ENCODE results near the gene GPR107.

GPR107 gene

GRCh38 chr9:130185017-130185416, 131.3 kb downstream of the GPR107 start:
- peaks cover 29% of the 10 kb centered on the region for H3K36me3 ChIP-seq (ENCODE audit: insufficient read depth, insufficient read length, low read length)
- no peak for DNase-seq (ENCODE audit: low read depth, low spot score)
- H3K4me3 ChIP-seq (ENCODE audit: insufficient read length, low read depth) = no peak overlapping the region
- H3K27me3 ChIP-seq (ENCODE audit: insufficient read depth, insufficient read length) = no peaks in the 10 kb centered on the region
- H3K9ac ChIP-seq (ENCODE audit: insufficient read length, low read depth) = no peak overlapping the region
- H3K4me1 ChIP-seq (ENCODE audit: insufficient read depth, insufficient read length) = peaks cover 39% of the 10 kb centered on the region
- TF ChIP-seq ZNF274 (IDR thresholded peaks at IDR 0.05; ENCODE audit: low read depth, low read length) (no peak), SUZ12 (IDR thresholded peaks at IDR 0.05; ENCODE audit: extremely low read depth, insufficient read depth, insufficient read length) (no peak), YY1 (IDR thresholded peaks at IDR 0.05; ENCODE audit: insufficient read depth, insufficient read length) (no peak)
- no peaks in the 10 kb centered on the region for H3K9me3 ChIP-seq (ENCODE audit: insufficient read depth, low read length)

DNA sequence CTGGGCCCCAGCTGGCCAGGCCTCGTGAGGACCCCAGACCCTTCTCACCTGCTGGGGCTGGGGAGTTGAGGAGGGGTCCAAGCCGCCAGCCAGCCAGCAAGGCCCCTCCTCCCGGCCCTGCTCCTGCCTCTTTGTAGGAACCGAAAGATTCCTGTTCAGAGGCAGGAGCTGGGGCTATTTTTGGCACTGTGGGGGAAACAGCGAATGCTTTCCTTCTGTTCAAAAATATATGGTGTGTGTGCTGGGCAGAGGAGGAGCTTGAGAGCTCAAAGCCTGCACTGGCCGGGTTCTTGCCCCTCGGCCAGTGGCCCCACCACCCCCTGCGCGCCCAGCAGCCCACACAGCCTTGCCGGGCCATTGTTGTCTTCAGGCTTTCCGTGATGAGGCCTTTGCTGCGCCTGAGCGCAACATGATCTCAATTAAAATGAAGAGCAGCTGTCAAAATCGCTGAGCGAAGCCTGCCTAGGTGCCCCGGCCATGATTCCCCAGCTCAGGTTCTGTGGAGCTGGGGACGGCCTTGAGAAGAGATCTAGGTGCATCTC, 131.9 kb downstream of the GPR107 start:
- TF ChIP-seq YY1 (IDR thresholded peaks at IDR 0.05; ENCODE audit: insufficient read depth, insufficient read length) (no peak), ZNF274 (IDR thresholded peaks at IDR 0.05; ENCODE audit: low read depth, low read length) (no peak), SUZ12 (IDR thresholded peaks at IDR 0.05; ENCODE audit: extremely low read depth, insufficient read depth, insufficient read length) (no peak)
- no peaks in the 10 kb centered on the region for H3K27me3 ChIP-seq (ENCODE audit: insufficient read depth, insufficient read length)
- H3K36me3 ChIP-seq (ENCODE audit: insufficient read depth, insufficient read length, low read length) = peaks cover 23% of the 10 kb centered on the region
- H3K9ac ChIP-seq (ENCODE audit: insufficient read length, low read depth) = peak overlapping the region; percentile 65
- H3K4me3 ChIP-seq (ENCODE audit: insufficient read length, low read depth) = no peak overlapping the region
- H3K9me3 ChIP-seq (ENCODE audit: insufficient read depth, low read length) = no peaks in the 10 kb centered on the region
- peaks cover 39% of the 10 kb centered on the region for H3K4me1 ChIP-seq (ENCODE audit: insufficient read depth, insufficient read length)
- DNase-seq (ENCODE audit: low read depth, low spot score) = no peak

DNA sequence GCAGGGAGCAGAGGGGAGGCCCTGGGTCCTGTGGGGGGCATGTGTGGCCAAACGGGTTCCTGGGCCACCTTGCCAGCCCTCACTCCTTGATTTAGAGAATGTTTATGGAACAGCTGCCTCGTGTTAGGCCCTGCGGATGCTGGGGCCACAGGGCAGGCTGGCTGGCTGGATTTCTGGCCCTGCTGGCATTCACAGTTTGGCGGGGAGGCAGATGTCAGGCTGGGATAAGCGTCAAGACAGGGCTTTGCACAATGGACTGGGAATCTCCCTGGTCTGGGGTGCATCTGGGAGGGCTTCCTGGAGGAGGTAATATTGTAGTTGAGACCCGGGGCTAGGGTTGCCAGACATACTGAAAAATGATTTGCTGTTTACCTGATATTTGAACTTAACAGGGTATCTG, 132.3 kb downstream of the GPR107 start:
- Histone ChIP-seq H3K9me3 (ENCODE audit: insufficient read depth, low read length) (no peaks in the 10 kb centered on the region), H3K36me3 (ENCODE audit: insufficient read depth, insufficient read length, low read length) (peaks cover 18% of the 10 kb centered on the region), H3K9ac (ENCODE audit: insufficient read length, low read depth) (peak overlapping the region; percentile 65), H3K27me3 (ENCODE audit: insufficient read depth, insufficient read length) (no peaks in the 10 kb centered on the region), H3K4me3 (ENCODE audit: insufficient read length, low read depth) (no peak overlapping the region), H3K4me1 (ENCODE audit: insufficient read depth, insufficient read length) (peaks cover 39% of the 10 kb centered on the region)
- DNase-seq (ENCODE audit: low read depth, low spot score) = no peak
- no peak for TF ChIP-seq ZNF274 (IDR thresholded peaks at IDR 0.05; ENCODE audit: low read depth, low read length)
- no peak for TF ChIP-seq YY1 (IDR thresholded peaks at IDR 0.05; ENCODE audit: insufficient read depth, insufficient read length)
- TF ChIP-seq SUZ12 (IDR thresholded peaks at IDR 0.05; ENCODE audit: extremely low read depth, insufficient read depth, insufficient read length) = no peak

GRCh38 chr9:130186839-130187522, 133.3 kb downstream of the GPR107 start:
- H3K4me1 ChIP-seq (ENCODE audit: insufficient read depth, insufficient read length) = peaks cover 39% of the 10 kb centered on the region

DNA sequence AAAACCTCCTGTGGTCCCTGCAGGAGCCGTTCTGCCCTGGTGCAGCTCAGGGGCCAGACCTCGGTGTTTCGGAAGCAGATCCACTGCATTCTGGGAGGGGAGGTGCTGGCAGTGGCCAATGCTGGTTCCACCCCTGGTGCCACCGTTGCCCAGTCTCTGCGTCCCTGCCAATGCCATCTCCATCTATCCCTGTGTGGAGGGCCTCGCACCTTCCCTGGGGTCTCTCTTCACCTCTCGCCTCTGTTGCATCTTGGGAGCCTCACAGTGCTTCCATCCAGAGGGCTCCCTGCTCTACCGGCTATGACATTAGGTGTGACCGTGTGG, 133.8 kb downstream of the GPR107 start:
- no peaks in the 10 kb centered on the region for H3K9me3 ChIP-seq (ENCODE audit: insufficient read depth, low read length)
- peaks cover 39% of the 10 kb centered on the region for H3K4me1 ChIP-seq (ENCODE audit: insufficient read depth, insufficient read length)
- no peak overlapping the region for H3K4me3 ChIP-seq (ENCODE audit: insufficient read length, low read depth)
- no peaks in the 10 kb centered on the region for H3K27me3 ChIP-seq (ENCODE audit: insufficient read depth, insufficient read length)
- peak overlapping the region; percentile 65 for H3K9ac ChIP-seq (ENCODE audit: insufficient read length, low read depth)
- DNase-seq (ENCODE audit: low read depth, low spot score) = no peak
- H3K36me3 ChIP-seq (ENCODE audit: insufficient read depth, insufficient read length, low read length) = peaks cover 8% of the 10 kb centered on the region
- TF ChIP-seq ZNF274 (IDR thresholded peaks at IDR 0.05; ENCODE audit: low read depth, low read length) (no peak), YY1 (IDR thresholded peaks at IDR 0.05; ENCODE audit: insufficient read depth, insufficient read length) (no peak), SUZ12 (IDR thresholded peaks at IDR 0.05; ENCODE audit: extremely low read depth, insufficient read depth, insufficient read length) (no peak)

More at GRCh38 chr9:130186839-130187522, 133.3 kb downstream of the GPR107 start:
- Histone ChIP-seq H3K4me3 (ENCODE audit: insufficient read length, low read depth) (peak overlapping the region; percentile 31), H3K9ac (ENCODE audit: insufficient read length, low read depth) (peak overlapping the region; percentile 65), H3K27me3 (ENCODE audit: insufficient read depth, insufficient read length) (no peaks in the 10 kb centered on the region), H3K36me3 (ENCODE audit: insufficient read depth, insufficient read length, low read length) (peaks cover 11% of the 10 kb centered on the region), H3K9me3 (ENCODE audit: insufficient read depth, low read length) (no peaks in the 10 kb centered on the region)
- DNase-seq (ENCODE audit: low read depth, low spot score) = peak; percentile 59
- TF ChIP-seq SUZ12 (IDR thresholded peaks at IDR 0.05; ENCODE audit: extremely low read depth, insufficient read depth, insufficient read length) (no peak), ZNF274 (IDR thresholded peaks at IDR 0.05; ENCODE audit: low read depth, low read length) (no peak), YY1 (IDR thresholded peaks at IDR 0.05; ENCODE audit: insufficient read depth, insufficient read length) (no peak)

- TF ChIP-seq SUZ12 (IDR thresholded peaks at IDR 0.05; ENCODE audit: extremely low read depth, insufficient read depth, insufficient read length) (no peak), ZNF274 (IDR thresholded peaks at IDR 0.05; ENCODE audit: low read depth, low read length) (no peak)
- Histone ChIP-seq H3K4me3 (ENCODE audit: insufficient read length, low read depth) (no peak overlapping the region), H3K36me3 (ENCODE audit: insufficient read depth, insufficient read length, low read length) (peaks cover 6% of the 10 kb centered on the region), H3K4me1 (ENCODE audit: insufficient read depth, insufficient read length) (peaks cover 46% of the 10 kb centered on the region), H3K9me3 (ENCODE audit: insufficient read depth, low read length) (no peaks in the 10 kb centered on the region), H3K9ac (ENCODE audit: insufficient read length, low read depth) (no peak overlapping the region), H3K27me3 (ENCODE audit: insufficient read depth, insufficient read length) (no peaks in the 10 kb centered on the region)
- no peak for DNase-seq (ENCODE audit: low read depth, low spot score)
Observed at GRCh38 chr9:130188860-130189481, 135.3 kb downstream of the GPR107 start.

Measured in NT2/D1 (cell line).